HCT116 (cell line): Measurements from ENCODE around the gene CDH22. TPM values are rescaled to one million over a fixed set of nuclear protein-coding genes. Genes with fewer than 3 reads are reported as not detected.

Experiments
- ATAC-seq: fragments of 200-7000 bp; cut with Tn5 transposase; 2 replicates; pipeline ENCODE4 v1.9.1; 2020; ENCODE audit warnings: mild to moderate bottlenecking, moderate library complexity
- BruUV-seq: library from RNA; stranded (reverse); fragments of 400-500 nt; replicated peaks from 2 replicates; lab custom pipeline; 2021; lab: Mats Ljungman, UMichigan
- CTCF ChIA-PET: fragments of 300-600 bp; sonication (Branson Sonifier 250); formaldehyde crosslinking; loops from one replicate; lab custom pipeline; 2021; ENCODE audit warnings: antibody characterized with exemption; lab: Charles Lee
- POLR2A ChIA-PET: fragments of 300-600, 350-600 bp; sonication (Branson Sonifier 250); formaldehyde crosslinking; loops from one replicate; lab custom pipeline; 2021; ENCODE audit warnings: antibody characterized with exemption; lab: Charles Lee
- RAD21 ChIA-PET, 2 experiments: fragments of 300-600 bp; sonication (Branson Sonifier 250); formaldehyde crosslinking; loops; one replicate each; lab custom pipeline; 2023; ENCODE audit warnings: low total read pairs in 2 of 2; ENCODE audit not compliant: uncharacterized antibody in 2 of 2, unreplicated experiment in 2 of 2, low non-redundant PET in 1 of 2; lab: Charles Lee
- DNase-seq: peaks from one replicate; pipeline ENCODE4 v3.0.0-alpha.2; 2010; ENCODE audit warnings: low read depth, low spot score
- H2AFZ ChIP-seq: fragments of 200-600 bp; shearing (Covaris generic), sonication (generic); 2 replicates; pipeline ENCODE4 v1.6.1; 2017; ENCODE audit warnings: low read depth, mixed run types, mixed read lengths, antibody characterized with exemption, low read length; ENCODE audit not compliant: poor library complexity, severe bottlenecking
- H3K27ac ChIP-seq: 2 replicates; pipeline ENCODE4 v1.5.1; 2012; ENCODE audit warnings: low read depth, low read length
- H3K27me3 ChIP-seq: fragments of 200-600 bp; sonication (generic); 2 replicates; pipeline ENCODE4 v1.6.1; 2016; ENCODE audit warnings: mixed run types, low read length, mixed read lengths; ENCODE audit not compliant: insufficient read depth
- H3K36me3 ChIP-seq, 2 experiments: fragments of 200-500 bp in 1 of 2; fragments of 200-600 bp in 1 of 2; sonication (Bioruptor generic) in 1 of 2; sonication (generic) in 1 of 2; 2 replicates each; pipeline versions ENCODE4 v1.5.1 to v1.6.1; 2014 to 2016; ENCODE audit warnings: low read length in 2 of 2, inconsistent platforms in 1 of 2, mixed read lengths in 1 of 2, mixed run types in 1 of 2; ENCODE audit not compliant: insufficient read depth in 2 of 2, control insufficient read depth in 1 of 2
- H3K4me1 ChIP-seq, 2 experiments: fragments of 200-600 bp in 1 of 2; sonication (generic) in 1 of 2; 2 replicates each; pipeline versions ENCODE4 v1.5.1 to v1.6.1; 2012 to 2017; ENCODE audit warnings: low read length in 2 of 2, inconsistent platforms in 1 of 2, mild to moderate bottlenecking in 1 of 2, mixed read lengths in 1 of 2, mixed run types in 1 of 2, moderate library complexity in 1 of 2; ENCODE audit not compliant: insufficient read depth in 2 of 2, control insufficient read depth in 1 of 2
- H3K4me2 ChIP-seq: fragments of 200-600 bp; sonication (generic); 2 replicates; pipeline ENCODE4 v1.6.1; 2017; ENCODE audit warnings: mixed run types, low read length, mixed read lengths
- H3K4me3 ChIP-seq, 2 experiments: fragments of 200-600 bp in 1 of 2; sonication (generic) in 1 of 2; replicated peaks in 1 of 2; 2 replicates each; pipeline ENCODE4 v1.5.1; 2011 to 2016; ENCODE audit warnings: low read length in 2 of 2, control low read depth in 1 of 2, low read depth in 1 of 2, mild to moderate bottlenecking in 1 of 2, mixed read lengths in 1 of 2, mixed run types in 1 of 2
- H3K79me2 ChIP-seq: fragments of 200-600 bp; sonication (generic); 2 replicates; pipeline ENCODE4 v1.6.1; 2017; ENCODE audit warnings: mild to moderate bottlenecking, mixed run types, low read length, moderate library complexity, mixed read lengths; ENCODE audit not compliant: insufficient read depth
- H3K9ac ChIP-seq: fragments of 200-600 bp; sonication (generic); 2 replicates; pipeline ENCODE4 v1.6.1; 2016; ENCODE audit warnings: low read length, mixed read lengths
- H3K9me2 ChIP-seq: fragments of 200-600 bp; sonication (generic), shearing (Covaris generic); 2 replicates; pipeline ENCODE4 v1.6.1; 2017; ENCODE audit warnings: mixed run types, mild to moderate bottlenecking, moderate library complexity; ENCODE audit not compliant: insufficient read depth
- H3K9me3 ChIP-seq, 2 experiments: fragments of 200-500 bp in 1 of 2; fragments of 200-600 bp in 1 of 2; sonication (Bioruptor generic) in 1 of 2; sonication (generic) in 1 of 2; 2 replicates each; pipeline ENCODE4 v1.6.1; 2014 to 2017; ENCODE audit warnings: low read length in 2 of 2, mixed read lengths in 2 of 2, inconsistent platforms in 1 of 2, low read depth in 1 of 2, mild to moderate bottlenecking in 1 of 2, mixed run types in 1 of 2, moderate library complexity in 1 of 2; ENCODE audit not compliant: control insufficient read depth in 1 of 2, insufficient read depth in 1 of 2
- H4K20me1 ChIP-seq: fragments of 200-600 bp; sonication (generic), shearing (Covaris generic); 2 replicates; pipeline ENCODE4 v1.6.1; 2017; ENCODE audit warnings: mixed run types, mild to moderate bottlenecking, moderate library complexity; ENCODE audit not compliant: insufficient read depth
- CBX3 ChIP-seq: IDR thresholded peaks from 2 replicates; pipeline ENCODE4 v1.6.1; 2012; ENCODE audit warnings: low read depth
- CEBPB ChIP-seq: IDR thresholded peaks from 2 replicates; pipeline ENCODE4 v1.6.1; 2012; ENCODE audit warnings: low read depth
- EGR1 ChIP-seq: IDR thresholded peaks from 2 replicates; pipeline ENCODE4 v1.6.1; 2012; ENCODE audit warnings: low read depth
- EZH2 ChIP-seq: fragments of 200-600 bp; sonication (generic); IDR thresholded peaks from 2 replicates; pipeline ENCODE4 v1.6.1; 2017; ENCODE audit warnings: antibody characterized with exemption, mixed run types
- EZH2phosphoT487 ChIP-seq: fragments of 200-600 bp; IDR thresholded peaks from 2 replicates; pipeline ENCODE4 v1.6.1; 2018; ENCODE audit warnings: antibody characterized with exemption, borderline replicate concordance
- FOSL1 ChIP-seq: IDR thresholded peaks from 2 replicates; pipeline ENCODE4 v1.6.1; 2012; ENCODE audit warnings: low read depth
- JUND ChIP-seq: IDR thresholded peaks from 2 replicates; pipeline ENCODE4 v1.6.1; 2012
- POLR2A ChIP-seq: IDR thresholded peaks from 2 replicates; pipeline ENCODE4 v1.7.0; 2011; ENCODE audit warnings: borderline replicate concordance; ENCODE audit not compliant: insufficient read depth, insufficient read length; ENCODE audit errors: extremely low read depth
- POLR2AphosphoS5 ChIP-seq: IDR thresholded peaks from 2 replicates; pipeline ENCODE4 v1.6.1; 2011; ENCODE audit warnings: mild to moderate bottlenecking, low read depth, low read length, moderate library complexity
- RAD21 ChIP-seq: IDR thresholded peaks from 2 replicates; pipeline ENCODE4 v1.6.1; 2012; ENCODE audit warnings: low read depth, mild to moderate bottlenecking
- SIN3A ChIP-seq: IDR thresholded peaks from 2 replicates; pipeline ENCODE4 v1.6.1; 2012; ENCODE audit warnings: low read depth
- SP1 ChIP-seq: IDR thresholded peaks from 2 replicates; pipeline ENCODE4 v1.6.1; 2012; ENCODE audit warnings: low read depth
- SRF ChIP-seq: IDR thresholded peaks from 2 replicates; pipeline ENCODE4 v1.6.1; 2012; ENCODE audit warnings: low read depth
- TCF7L2 ChIP-seq: IDR thresholded peaks from 2 replicates; pipeline ENCODE4 v1.7.0; 2011; ENCODE audit warnings: borderline replicate concordance, inconsistent platforms; ENCODE audit not compliant: insufficient read depth, insufficient read length; ENCODE audit errors: extremely low read depth
- YY1 ChIP-seq: IDR thresholded peaks from 2 replicates; pipeline ENCODE4 v1.6.1; 2011; ENCODE audit warnings: low read length, low read depth, moderate library complexity, mild to moderate bottlenecking; ENCODE audit not compliant: insufficient replicate concordance; ENCODE audit errors: extremely low read depth
- ZFX ChIP-seq: fragments of 450-650 bp; IDR thresholded peaks from 2 replicates; pipeline ENCODE4 v1.6.1; 2017
- ZNF274 ChIP-seq: fragments of 200-500 bp; sonication (Bioruptor generic); IDR thresholded peaks from 2 replicates; pipeline ENCODE4 v1.6.1; 2014; ENCODE audit warnings: mild to moderate bottlenecking, low read depth, low read length, inconsistent platforms
- intact Hi-C: fragments of 100-400 bp; cut with micrococcal nuclease; formaldehyde crosslinking; loops from 2 replicates; pipeline ENCODE4 v1.10.0; 2022
- total RNA-seq: library from RNA; stranded (reverse); gene quantifications from one replicate; pipeline ENCODE4 v1.2.1, GENCODE V29; 2021; ENCODE audit not compliant: unreplicated experiment
- TF ChIP-seq, protein P1 (sequence below), 3 experiments: fragments of 200-600 bp in 1 of 3; sonication (generic) in 1 of 3; IDR thresholded peaks in 2 of 3; conservative IDR thresholded peaks in 1 of 3; 2 replicates each; pipeline ENCODE4 v1.5.1; 2012 to 2017; ENCODE audit warnings: low read depth in 2 of 3, low read length in 2 of 3, antibody characterized with exemption in 1 of 3, borderline replicate concordance in 1 of 3, control low read depth in 1 of 3, mild to moderate bottlenecking in 1 of 3, mixed read lengths in 1 of 3, mixed run types in 1 of 3, moderate library complexity in 1 of 3; ENCODE audit not compliant: insufficient read depth in 1 of 3
- TF ChIP-seq, protein P2 (sequence below): IDR thresholded peaks from 2 replicates; pipeline ENCODE4 v1.6.1; 2012

CDH22 gene
- total RNA-seq, 1 experiment from 2014 or later, result 1.8 TPM

DNA sequence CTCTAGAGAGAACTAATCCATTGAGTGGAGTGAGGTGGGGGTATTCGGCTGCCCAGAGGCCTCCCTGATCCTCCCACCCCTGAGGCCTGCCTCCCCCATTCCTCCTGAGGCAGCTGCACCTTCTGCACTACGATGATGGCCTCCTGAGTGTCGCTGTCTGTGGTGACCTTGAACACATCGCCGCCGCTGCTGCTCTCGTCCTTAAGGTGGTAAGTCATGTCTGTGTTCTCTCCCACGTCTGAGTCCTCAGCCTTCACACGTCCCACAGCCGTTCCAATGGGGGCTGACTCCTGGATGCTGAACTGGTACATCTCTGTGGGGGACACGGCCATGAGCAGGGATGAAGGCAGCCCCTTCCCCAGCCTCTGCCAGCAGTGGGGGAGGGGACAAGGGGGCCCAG is 95.4 kb downstream of the CDH22 start (continued):
- TF ChIP-seq EZH2phosphoT487 (no peak), EGR1 (no peak), SRF (no peak), FOSL1 (no peak), CEBPB (no peak)
- TF ChIP-seq, protein P1, sequence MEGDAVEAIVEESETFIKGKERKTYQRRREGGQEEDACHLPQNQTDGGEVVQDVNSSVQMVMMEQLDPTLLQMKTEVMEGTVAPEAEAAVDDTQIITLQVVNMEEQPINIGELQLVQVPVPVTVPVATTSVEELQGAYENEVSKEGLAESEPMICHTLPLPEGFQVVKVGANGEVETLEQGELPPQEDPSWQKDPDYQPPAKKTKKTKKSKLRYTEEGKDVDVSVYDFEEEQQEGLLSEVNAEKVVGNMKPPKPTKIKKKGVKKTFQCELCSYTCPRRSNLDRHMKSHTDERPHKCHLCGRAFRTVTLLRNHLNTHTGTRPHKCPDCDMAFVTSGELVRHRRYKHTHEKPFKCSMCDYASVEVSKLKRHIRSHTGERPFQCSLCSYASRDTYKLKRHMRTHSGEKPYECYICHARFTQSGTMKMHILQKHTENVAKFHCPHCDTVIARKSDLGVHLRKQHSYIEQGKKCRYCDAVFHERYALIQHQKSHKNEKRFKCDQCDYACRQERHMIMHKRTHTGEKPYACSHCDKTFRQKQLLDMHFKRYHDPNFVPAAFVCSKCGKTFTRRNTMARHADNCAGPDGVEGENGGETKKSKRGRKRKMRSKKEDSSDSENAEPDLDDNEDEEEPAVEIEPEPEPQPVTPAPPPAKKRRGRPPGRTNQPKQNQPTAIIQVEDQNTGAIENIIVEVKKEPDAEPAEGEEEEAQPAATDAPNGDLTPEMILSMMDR (IDR thresholded peaks at IDR 0.05 in 2 of 3, conservative IDR thresholded peaks at IDR 0.05 in 1 of 3; ENCODE audit: borderline replicate concordance in 1 of 3, insufficient read depth in 1 of 3, low read depth in 2 of 3, low read length in 2 of 3), result no peak
- TF ChIP-seq, protein P2, sequence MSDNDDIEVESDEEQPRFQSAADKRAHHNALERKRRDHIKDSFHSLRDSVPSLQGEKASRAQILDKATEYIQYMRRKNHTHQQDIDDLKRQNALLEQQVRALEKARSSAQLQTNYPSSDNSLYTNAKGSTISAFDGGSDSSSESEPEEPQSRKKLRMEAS, result no peak

- no peak overlapping the region for H3K4me3 ChIP-seq
- no TSS peak for BruUV-seq
- CTCF ChIA-PET, result no interaction called here
- POLR2A ChIA-PET, result no interaction called here
- RAD21 ChIA-PET, result no interaction called here
- no peaks in the 10 kb centered on the region for H4K20me1 ChIP-seq
- H3K4me1 ChIP-seq, result peaks cover 39 to 43% of the 10 kb centered on the region in 2 experiments
- H3K9me2 ChIP-seq, result no peaks in the 10 kb centered on the region
- H3K79me2 ChIP-seq, result no peaks in the 10 kb centered on the region
- intact Hi-C loops, result no loop called here
- no peak for ATAC-seq
- TF ChIP-seq SP1, result no peak
- TF ChIP-seq FOSL1, result no peak
- TF ChIP-seq POLR2A, result no peak
- TF ChIP-seq SRF, result no peak
- TF ChIP-seq TCF7L2, result no peak
- TF ChIP-seq JUND, result no peak
- no peak for TF ChIP-seq YY1
- TF ChIP-seq ZNF274, result no peak
- TF ChIP-seq ZFX, result no peak
- TF ChIP-seq RAD21, result no peak
- no peak for TF ChIP-seq EZH2
- TF ChIP-seq, protein P1 (IDR thresholded peaks at IDR 0.05 in 2 of 3, conservative IDR thresholded peaks at IDR 0.05 in 1 of 3; ENCODE audit: borderline replicate concordance in 1 of 3, insufficient read depth in 1 of 3, low read depth in 2 of 3, low read length in 2 of 3), result no peak
- no peak for TF ChIP-seq CBX3
- TF ChIP-seq POLR2AphosphoS5, result no peak
- TF ChIP-seq SIN3A, result no peak
- TF ChIP-seq EZH2phosphoT487, result no peak
- TF ChIP-seq, all 23 proteins: peak for 0
- no peak overlapping the region for H2AFZ ChIP-seq
- no peaks in the 10 kb centered on the region for H3K36me3 ChIP-seq
- H3K4me2 ChIP-seq, result no peak overlapping the region
- H3K9me3 ChIP-seq, result no peaks in the 10 kb centered on the region
- no peak overlapping the region for H3K9ac ChIP-seq
- DNase-seq, result no peak
- no peak overlapping the region for H3K27ac ChIP-seq
- H3K27me3 ChIP-seq, result no peaks in the 10 kb centered on the region
Observed at GRCh38 chr20:46212252-46212651, 96.0 kb downstream of the CDH22 start.
